Measurements from ENCODE around the gene OR10G8.

DNA sequence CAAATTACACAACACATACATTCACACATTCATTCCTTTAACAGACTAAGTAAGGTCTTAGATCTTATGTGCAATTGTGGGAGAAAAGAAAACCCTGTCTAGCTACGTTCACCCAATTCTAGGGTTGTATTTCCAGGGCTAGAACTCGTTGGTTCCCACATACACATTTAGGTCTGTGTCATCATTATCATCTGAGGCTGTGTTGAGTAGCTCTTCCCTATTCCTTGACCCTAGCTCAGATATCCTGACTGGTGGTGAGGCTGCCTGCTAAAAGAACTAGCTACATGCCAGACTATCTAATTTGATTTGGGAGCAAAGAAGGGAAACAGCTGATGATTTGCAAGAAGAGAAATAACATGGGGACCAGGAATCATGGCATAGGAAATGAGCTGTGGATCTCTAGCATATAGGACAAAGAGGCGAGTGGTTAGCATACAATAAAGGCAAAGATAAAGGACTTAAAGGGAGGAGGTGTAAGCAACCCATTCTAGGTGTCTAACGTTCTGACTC lies 42.1 kb downstream of the OR10G8 start:
- TF ChIP-seq, protein P1, sequence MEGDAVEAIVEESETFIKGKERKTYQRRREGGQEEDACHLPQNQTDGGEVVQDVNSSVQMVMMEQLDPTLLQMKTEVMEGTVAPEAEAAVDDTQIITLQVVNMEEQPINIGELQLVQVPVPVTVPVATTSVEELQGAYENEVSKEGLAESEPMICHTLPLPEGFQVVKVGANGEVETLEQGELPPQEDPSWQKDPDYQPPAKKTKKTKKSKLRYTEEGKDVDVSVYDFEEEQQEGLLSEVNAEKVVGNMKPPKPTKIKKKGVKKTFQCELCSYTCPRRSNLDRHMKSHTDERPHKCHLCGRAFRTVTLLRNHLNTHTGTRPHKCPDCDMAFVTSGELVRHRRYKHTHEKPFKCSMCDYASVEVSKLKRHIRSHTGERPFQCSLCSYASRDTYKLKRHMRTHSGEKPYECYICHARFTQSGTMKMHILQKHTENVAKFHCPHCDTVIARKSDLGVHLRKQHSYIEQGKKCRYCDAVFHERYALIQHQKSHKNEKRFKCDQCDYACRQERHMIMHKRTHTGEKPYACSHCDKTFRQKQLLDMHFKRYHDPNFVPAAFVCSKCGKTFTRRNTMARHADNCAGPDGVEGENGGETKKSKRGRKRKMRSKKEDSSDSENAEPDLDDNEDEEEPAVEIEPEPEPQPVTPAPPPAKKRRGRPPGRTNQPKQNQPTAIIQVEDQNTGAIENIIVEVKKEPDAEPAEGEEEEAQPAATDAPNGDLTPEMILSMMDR (IDR thresholded peaks at IDR 0.05; ENCODE audit: control extremely low read depth in 1 of 3, insufficient read depth in 1 of 3, low read depth in 1 of 3, low read length in 3 of 3), result no peak
- TF ChIP-seq SUZ12 (IDR thresholded peaks at IDR 0.05; ENCODE audit: low read length) (no peak), RFX5 (IDR thresholded peaks at IDR 0.05; ENCODE audit: borderline replicate concordance, low read depth, low read length) (no peak), BRCA1 (IDR thresholded peaks at IDR 0.05; ENCODE audit: low read depth, low read length) (no peak), EP300 (IDR thresholded peaks at IDR 0.05; ENCODE audit: borderline replicate concordance in 1 of 2, low read depth in 2 of 2, low read length in 2 of 2) (no peak)

All from H1 (cell line).